Measurements from ENCODE around the gene FANCI. TPM values are rescaled to one million over a fixed set of nuclear protein-coding genes. Genes with fewer than 3 reads are reported as not detected.

Gene FANCI
- total and polyA plus RNA-seq, 2 of the 13 experiments (the other 11 are each of a cell fraction or from before 2014, with no cell fraction given), result 15.7 to 68.8 TPM

- TF ChIP-seq AFF4 (CRISPR knock-in tag; IDR thresholded peaks at IDR 0.05), result no peak
- no peak for TF ChIP-seq GLMP (CRISPR knock-in tag; IDR thresholded peaks at IDR 0.05; ENCODE audit: borderline replicate concordance)
- no peak for TF ChIP-seq CHD4 (IDR thresholded peaks at IDR 0.05; ENCODE audit: borderline replicate concordance, low read length)
- no peak for TF ChIP-seq SIX4 (CRISPR knock-in tag; IDR thresholded peaks at IDR 0.05)
- no peak for TF ChIP-seq MXD3 (CRISPR knock-in tag; IDR thresholded peaks at IDR 0.05)
- no peak for TF ChIP-seq KLF9 (CRISPR knock-in tag; IDR thresholded peaks at IDR 0.05; ENCODE audit: low read depth)
- TF ChIP-seq FOXA1 (IDR thresholded peaks at IDR 0.05), result no peak
- TF ChIP-seq FOXA1 (CRISPR knock-in tag; IDR thresholded peaks at IDR 0.05), result no peak
- no peak for TF ChIP-seq RFXANK (CRISPR knock-in tag; IDR thresholded peaks at IDR 0.05)
- no peak for TF ChIP-seq RNF219 (CRISPR knock-in tag; IDR thresholded peaks at IDR 0.05)
- TF ChIP-seq ZNF335 (CRISPR knock-in tag; IDR thresholded peaks at IDR 0.05), result no peak
- no peak for TF ChIP-seq PAF1 (CRISPR knock-in tag; IDR thresholded peaks at IDR 0.05)
These were observed 99.1 kb downstream of the FANCI start (continued) for GRCh38 chr15:89342840-89343239.

Measured in HepG2 (cell line).